ENCODE data around the gene NYAP2. TPM values are rescaled to one million over a fixed set of nuclear protein-coding genes. Genes with fewer than 3 reads are reported as not detected.

The NYAP2 gene
- total and polyA plus RNA-seq, 10 of the 15 experiments (the other 5 are each of a cell fraction or from before 2014, with no cell fraction given): 0.03 TPM; not detected in 9

DNA sequence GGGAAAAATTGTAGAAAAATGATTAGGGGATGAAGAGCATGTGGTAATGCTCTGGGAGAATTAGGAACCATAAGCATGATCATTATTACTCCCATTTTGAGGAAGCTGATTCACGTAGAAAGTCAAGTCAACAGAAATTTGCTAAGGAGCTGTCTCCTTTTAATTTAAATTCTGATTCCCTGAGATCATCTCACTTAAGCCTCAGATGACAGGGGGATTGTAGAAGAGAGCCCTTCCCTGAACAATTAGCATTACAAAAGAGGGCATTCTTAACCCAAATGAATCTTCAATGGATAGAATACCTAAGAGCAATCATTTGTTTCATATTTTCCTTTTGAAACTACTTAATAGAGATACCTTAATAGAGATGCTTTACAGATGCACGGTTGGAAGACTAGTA lies 267.9 kb downstream of the NYAP2 start:
- H3K79me2 ChIP-seq (ENCODE audit: control insufficient read depth, insufficient read depth, low read length): no peaks in the 10 kb centered on the region
- no TSS peak for BruUV-seq (replicated peaks)
- in situ Hi-C loops (cut with MboI) (loop anchor here (5.0 to 10.0 kb wide), 3 partner anchors 663 to 1317 kb away; partner anchors contain the start of gene IRS1), intact Hi-C loops (cut with micrococcal nuclease; ENCODE audit: unreplicated experiment) (loop anchor here (5.0 kb wide), 1 partner anchor 1570 kb away; no protein-coding TSS in a partner anchor)
- ChIA-PET SMC1A (ENCODE audit: uncharacterized antibody, unreplicated experiment) (no interaction called here), RAD21 (ENCODE audit: unreplicated experiment) (no interaction called here), POLR2A (no interaction called here), CTCF (interaction anchor here (0.6 to 1.9 kb wide), 4 partner anchors 11 to 1119 kb away, joined by 3 to 10 read pairs (median 6); no protein-coding TSS in a partner anchor)
- FAIRE-seq: no peak
- TF ChIP-seq, protein P1, sequence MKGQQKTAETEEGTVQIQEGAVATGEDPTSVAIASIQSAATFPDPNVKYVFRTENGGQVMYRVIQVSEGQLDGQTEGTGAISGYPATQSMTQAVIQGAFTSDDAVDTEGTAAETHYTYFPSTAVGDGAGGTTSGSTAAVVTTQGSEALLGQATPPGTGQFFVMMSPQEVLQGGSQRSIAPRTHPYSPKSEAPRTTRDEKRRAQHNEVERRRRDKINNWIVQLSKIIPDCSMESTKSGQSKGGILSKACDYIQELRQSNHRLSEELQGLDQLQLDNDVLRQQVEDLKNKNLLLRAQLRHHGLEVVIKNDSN (IDR thresholded peaks at IDR 0.05; ENCODE audit: borderline replicate concordance, extremely low read length, insufficient read depth, low read depth, low read length): no peak
- TF ChIP-seq STAT1 (conservative IDR thresholded peaks at IDR 0.05) (no peak), HDAC6 (IDR thresholded peaks at IDR 0.05; ENCODE audit: unreplicated experiment) (no peak), EP300 (IDR thresholded peaks at IDR 0.05; ENCODE audit: borderline replicate concordance in 1 of 2, control insufficient read depth in 1 of 2, low read depth in 2 of 2, low read length in 2 of 2) (no peak)
- no peak overlapping the region for H3K9ac ChIP-seq (ENCODE audit: control insufficient read depth, insufficient read depth, low read length)
- no peaks in the 10 kb centered on the region for H4K20me1 ChIP-seq (ENCODE audit: control insufficient read depth, insufficient read depth)
- H3K4me3 ChIP-seq: no peak overlapping the region
- H3K4me2 ChIP-seq (ENCODE audit: control insufficient read depth, insufficient read depth): no peak overlapping the region
- H3K27me3 ChIP-seq (replicated peaks in 1 of 2; ENCODE audit: control insufficient read depth in 2 of 2, insufficient read depth in 2 of 2, low read length in 1 of 2): no peaks in the 10 kb centered on the region
- no peaks in the 10 kb centered on the region for H3K9me3 ChIP-seq (replicated peaks; ENCODE audit: control insufficient read depth, insufficient read depth, low read length)
- DNase-seq (ENCODE audit: low read depth, low spot score): no peak
- WGBS (ENCODE audit: insufficient coverage, insufficient replicate concordance, low lambda C conversion rate, missing lambda C conversion rate): 0% methylated on average over 2 of the region's 2 CpGs
- H2AFZ ChIP-seq (ENCODE audit: control insufficient read depth, low read depth, low read length): no peak overlapping the region
- no peak for ATAC-seq
- no peaks in the 10 kb centered on the region for H3K4me1 ChIP-seq (ENCODE audit: control insufficient read depth, insufficient read depth, low read length)
- no peaks in the 10 kb centered on the region for H3K36me3 ChIP-seq (ENCODE audit: control insufficient read depth in 2 of 2, insufficient read depth in 2 of 2, low read length in 1 of 2)
- no peak overlapping the region for H3K27ac ChIP-seq (ENCODE audit: control insufficient read depth, insufficient read depth)

All from GM12878 (cell line).